ENCODE results near the gene PLEKHM3. TPM values are rescaled to one million over a fixed set of nuclear protein-coding genes. Genes with fewer than 3 reads are reported as not detected.
"Not testable (repeated sequence)": the region's sequence is repeated elsewhere in the genome, so short reads cannot be mapped to it uniquely, and the experiment has no call there.

Gene PLEKHM3
- total RNA-seq, 1 donor from 2014 or later, result 7.2 TPM

DNA sequence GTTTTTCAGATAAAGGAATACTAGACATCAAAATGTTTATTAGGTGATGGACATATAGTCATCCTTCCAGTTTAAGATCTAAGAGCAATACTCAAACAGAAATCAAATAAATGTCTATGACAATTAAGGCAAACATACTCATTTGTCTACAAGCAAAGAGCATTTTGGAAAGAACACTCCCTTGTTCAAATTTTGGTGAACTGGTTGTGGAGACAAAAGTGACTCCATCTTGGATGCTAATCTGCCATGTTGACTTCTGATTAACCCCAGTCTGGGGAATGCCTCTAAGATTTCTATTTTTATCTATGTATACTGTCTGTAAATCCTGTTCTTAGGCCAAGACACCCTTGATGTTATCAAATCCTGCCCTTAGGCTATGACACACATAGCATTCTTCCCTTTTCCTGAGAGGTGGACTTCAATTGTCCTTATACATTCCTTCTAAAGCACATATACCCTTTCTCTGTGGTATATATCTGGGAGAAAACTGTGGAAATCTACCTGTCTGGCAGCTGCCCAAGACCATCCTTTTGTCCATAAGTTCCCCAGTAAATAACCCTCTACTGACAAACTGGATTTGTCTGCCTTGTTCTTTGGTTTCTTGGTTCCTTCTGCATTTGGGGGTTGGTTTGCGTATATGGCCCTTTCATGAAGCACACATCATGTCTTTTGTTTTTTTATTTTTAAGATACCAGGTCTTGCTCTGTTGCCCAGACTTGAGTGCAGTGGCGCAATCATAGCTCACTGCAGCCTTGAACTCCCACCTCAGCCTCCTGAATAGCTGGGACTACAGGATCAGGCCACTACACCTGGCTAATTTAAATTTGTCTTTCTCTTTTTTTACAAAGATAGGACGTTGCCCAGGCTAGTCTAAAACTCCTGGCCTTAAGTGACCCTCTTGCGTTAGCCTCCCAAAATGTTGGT, 12.5 kb upstream of the PLEKHM3 start:
- no peak for DNase-seq (ENCODE audit: low read depth in 2 of 2)

DNA sequence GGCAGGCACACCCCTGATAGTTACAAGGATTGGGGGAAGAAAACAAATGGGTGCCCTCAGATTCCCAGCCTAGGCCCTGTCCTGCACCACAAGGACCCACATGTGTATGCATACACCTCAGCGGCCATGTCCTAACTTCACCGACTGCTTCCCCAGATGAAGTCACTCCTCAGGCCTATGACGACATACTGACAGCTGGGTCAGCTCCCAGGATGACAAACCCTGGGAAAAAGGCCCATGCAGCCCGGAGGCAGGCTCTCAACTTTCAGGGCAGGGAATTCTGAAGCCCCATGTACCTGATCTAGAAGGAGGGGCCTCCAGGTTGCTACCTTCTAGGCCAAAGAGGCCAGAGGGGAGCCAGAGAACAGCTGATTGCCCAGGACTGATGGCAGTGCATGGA, 11.0 kb upstream of the PLEKHM3 start:
- no peak for DNase-seq (ENCODE audit: low read depth in 2 of 2)

DNA sequence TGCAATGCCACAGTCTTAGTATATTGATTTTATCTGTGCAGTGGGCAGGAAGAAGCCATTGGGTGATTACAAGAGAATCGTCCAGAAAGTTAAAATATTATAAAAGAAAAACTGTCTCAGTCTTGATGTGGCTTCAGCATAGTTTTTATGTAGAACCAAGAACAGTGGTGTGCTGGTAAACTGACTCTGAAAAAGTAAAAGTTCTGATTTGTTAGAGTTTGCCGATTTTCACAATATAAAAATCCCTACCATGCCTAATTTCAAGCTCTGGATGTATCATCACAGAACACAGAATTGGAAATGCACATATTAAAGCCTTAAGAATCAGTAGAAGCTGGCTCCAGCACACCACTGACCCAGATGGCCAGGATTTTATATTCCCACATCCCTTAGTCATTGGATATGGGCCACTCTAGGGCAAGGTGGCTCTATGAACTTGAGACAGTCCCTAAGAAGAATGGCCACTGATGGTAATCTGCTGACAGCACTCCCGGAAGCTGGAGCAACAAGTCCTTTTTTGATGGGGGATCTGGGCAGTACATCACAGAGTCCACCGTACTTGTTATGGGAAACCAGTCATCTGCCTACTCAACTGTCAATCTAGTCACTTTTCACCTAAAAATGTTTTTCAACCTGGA, 9.3 kb upstream of the PLEKHM3 start:
- no peak for DNase-seq (ENCODE audit: low read depth in 2 of 2)

DNA sequence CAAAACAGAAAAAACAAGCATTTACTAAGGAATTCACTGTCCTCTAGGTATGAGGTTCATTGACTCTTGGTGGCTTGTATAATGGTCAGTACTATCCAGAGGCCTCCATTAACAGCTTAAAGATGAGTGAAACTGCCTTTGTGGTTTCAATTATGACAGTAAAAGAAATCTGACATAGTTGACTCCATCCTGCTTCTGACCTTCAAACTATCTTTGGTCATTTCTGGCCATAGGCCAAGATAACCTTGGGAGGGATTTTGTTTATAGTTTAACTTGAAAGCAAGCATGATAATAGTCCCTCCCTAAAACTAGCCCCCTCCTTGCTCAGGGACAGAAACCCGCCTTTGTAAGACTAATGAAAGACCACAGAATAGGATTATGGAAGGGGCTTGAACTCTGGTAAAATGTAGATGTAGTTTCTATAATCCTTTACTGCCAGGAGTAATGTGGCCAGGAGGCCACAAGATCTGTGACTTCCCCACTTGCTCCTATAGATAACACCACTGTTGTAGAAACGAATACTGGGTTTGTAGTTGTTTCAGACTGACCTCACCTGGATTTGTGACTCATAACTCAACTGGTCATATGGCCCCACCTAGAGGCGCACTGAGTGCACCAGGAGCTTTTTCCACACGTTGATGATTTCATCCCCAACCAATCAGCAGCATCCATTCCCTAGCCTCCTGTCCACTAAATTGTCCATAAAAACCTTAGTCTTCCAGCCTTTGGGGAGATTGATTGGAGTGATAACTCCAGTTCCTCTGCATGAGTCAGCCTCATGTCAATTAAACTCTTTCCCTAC, 8.6 kb upstream of the PLEKHM3 start:
- DNase-seq (ENCODE audit: low read depth in 2 of 2), result peak; percentile 71 to 75

DNA sequence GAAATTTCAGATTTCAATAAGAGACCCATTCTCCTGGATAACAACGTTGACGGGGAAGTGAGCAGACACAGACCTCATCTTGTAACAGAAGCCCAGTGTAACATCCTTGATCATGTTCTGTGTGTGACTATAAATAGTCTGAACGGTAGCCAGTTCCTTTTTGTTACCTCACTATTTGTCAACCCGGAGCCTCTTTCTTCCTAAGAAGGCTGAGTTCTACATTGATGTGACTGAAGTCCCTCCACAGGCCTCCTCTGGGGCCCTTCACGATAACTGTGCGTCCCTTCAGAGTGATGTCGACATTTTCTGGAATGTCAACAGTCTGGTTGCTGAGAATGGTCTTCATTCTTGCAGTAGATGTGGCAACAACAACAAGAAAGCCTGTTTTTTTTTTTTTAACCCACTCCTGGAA, 6.3 kb upstream of the PLEKHM3 start:
- DNase-seq (ENCODE audit: low read depth in 2 of 2), result no peak

DNA sequence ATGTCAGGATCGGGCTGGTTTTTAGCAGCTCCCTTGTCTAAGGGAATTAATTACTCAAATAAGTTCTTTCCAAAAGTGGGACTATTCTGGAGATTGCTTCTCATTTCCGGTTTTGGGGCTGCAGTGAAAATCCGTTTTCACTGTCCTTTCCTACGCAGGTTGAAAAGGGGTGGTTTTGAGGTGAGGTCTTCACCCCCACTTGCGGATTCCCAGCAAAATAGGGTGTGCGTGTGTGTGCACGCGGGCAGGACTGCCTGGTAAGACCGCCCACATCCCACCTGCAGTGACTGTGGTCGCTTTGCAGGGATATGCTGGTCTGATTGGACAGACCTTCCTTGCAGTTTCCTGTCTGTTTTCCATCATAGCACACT, 472 bp upstream of the PLEKHM3 start:
- DNase-seq (ENCODE audit: low read depth in 2 of 2), result no peak

DNA sequence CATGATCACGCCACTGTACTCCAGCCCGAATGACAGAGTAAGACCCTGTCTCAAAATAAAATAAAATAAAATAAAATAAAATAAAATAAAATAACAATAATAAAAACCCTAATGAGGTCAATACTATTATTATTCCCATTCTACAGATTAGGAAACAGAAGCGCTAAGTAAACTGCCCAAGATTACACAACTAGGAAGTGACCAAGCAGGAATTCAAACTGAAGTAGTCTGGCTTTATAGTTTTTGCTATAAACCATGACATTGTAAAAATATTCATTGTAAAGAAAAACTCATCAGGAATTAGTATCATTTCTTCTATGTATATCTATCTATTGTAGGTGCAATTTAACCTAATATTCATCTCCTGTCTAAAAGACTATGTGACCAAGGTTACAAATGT, 1.2 kb downstream of the PLEKHM3 start:
- DNase-seq (ENCODE audit: low read depth in 2 of 2), result no peak

DNA sequence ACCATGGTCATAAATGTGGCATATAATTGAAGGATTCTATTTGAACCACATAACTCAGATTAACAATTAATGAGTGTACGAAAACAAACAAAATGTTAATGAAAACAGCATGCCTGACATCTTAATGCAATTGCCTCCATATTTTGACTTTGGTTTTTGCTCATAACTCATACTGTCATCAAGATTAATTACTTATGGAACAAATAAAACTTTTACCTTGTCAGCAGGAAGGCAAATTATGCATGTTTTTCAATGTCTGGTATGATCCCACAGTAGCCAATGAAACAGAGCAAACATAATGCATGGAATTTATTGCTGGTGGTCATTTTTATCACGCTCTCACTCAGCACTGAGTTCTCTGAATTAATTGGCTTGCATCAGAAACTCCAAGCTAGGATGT, 5.1 kb downstream of the PLEKHM3 start:
- no peak for DNase-seq (ENCODE audit: low read depth in 2 of 2)

DNA sequence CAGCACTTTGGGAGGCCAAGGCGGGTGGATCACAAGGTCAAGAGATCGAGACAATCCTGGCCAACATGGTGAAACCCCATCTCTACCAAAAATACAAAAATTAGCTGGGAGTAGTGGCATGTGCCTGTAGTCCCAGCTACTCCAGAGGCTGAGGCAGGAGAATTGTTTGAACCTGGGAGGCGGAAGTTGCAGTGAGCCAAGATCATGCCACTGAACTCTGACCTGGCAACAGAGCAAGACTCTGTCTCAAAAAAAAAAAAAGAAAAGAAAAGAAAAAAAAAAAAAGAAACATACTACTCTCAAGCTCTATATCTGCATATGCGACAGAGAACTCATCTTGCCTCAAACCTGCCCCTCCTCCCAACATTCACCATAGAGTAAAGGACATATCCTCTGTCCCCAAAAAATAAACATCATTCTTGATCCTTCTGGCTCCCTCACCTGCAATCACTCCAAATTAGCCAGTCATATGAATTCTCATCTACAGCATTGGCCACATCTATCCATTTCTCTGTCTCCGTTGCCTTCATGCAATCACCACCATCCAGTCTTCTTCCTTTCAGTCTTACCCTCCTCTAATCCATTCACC, 7.1 kb downstream of the PLEKHM3 start:
- not testable (repeated sequence) for DNase-seq (ENCODE audit: low read depth in 2 of 2)

DNA sequence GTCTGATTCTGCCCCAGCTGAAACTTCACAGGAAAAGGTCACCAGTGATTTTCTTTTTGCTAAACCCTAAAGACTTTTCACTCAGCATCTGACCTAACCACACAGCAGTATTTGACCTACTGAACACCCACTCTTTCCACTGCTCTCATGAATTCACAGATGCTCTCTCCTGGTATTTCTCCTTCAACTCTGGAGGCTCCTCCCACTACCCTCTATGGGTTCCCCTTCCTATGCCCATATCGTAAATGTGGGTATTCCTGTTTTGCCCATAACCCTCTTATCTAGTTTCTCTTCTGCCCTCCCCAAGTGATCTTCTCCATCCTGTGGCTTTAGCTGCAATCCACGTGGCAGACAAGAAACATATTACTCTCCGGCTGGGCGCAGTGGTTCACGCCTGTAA, 7.6 kb downstream of the PLEKHM3 start:
- no peak for DNase-seq (ENCODE audit: low read depth in 2 of 2)

DNA sequence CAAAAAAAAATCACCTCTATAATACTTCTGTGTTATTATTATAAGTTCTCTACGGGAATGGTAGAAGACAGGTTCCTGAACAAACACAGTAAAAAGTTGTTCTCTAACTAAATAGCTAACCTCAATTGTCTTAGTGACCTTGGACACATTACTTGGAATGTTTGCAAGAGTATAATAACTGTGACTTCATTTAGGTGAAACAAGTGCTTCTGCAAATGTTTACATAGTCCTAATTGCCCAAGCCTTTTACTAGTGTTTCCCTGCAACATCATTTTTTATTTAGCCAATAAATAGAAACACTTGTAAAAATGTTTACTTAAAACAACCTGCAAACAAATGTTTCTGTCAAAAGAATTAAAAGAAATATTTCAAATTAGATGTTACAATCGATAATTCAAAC, 9.9 kb downstream of the PLEKHM3 start:
- peak in 1 of 2 donors; percentile 75 for DNase-seq (ENCODE audit: low read depth in 2 of 2)

DNA sequence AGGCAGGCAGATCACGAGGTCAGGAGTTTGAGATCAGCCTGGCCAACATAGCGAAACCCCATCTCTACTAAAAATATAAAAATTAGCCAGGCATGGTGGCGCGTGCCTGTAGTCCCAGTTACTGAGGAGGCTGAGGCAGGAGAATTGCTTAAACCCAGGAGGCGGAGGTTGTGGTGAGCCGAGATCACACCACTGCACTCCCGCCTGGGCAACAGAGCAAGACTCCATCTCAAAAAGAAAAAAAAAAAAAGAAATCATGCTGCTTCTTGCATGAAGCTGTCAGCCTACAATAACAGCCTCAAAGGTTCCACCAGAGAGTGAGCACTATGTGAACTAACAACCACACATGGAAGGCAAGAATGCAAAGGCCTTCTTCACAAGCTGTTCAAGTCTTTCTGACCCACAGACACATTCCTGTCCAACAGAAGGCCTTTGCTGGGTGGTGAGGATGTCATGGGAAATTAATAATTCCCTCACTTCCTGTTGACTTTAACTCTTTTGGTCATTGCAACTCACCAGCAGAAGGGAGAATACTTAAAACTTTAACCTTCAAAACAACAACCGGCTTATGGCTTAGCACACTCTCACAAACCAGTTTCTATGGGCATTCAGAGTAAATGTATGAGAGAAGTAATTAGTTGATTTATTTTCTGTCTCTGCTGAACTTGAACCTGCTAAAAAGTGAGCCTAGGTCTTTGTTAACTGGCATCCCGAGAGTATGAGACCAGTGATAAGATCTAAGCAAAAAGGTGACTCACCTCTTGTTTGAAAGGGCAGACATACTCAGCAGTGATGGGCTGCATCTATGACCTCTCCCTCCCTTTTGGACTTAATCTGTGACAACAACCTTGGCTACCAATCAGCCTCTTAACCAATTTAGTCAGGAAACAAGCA, 11.8 kb downstream of the PLEKHM3 start:
- DNase-seq (ENCODE audit: low read depth in 2 of 2), result peak; percentile 30 to 57

DNA sequence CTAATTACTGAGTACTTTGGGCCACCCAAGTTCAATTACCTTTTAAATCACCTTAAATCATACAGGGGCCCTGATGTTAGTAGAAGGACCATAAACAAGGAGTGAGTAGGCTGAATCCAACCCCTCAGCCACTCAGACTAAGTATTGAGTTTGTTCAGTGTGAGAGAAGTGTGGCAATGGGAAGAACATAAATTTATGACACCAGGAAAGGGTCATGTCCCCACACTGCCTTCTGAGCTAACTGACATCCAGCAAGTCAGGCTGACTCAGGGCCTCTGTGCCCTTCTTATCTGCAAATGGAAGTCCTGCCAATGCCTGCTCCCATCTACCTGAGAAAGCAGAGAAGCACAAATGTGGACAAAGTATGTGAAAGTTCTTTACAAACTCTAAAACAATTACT, 12.9 kb downstream of the PLEKHM3 start:
- no peak for DNase-seq (ENCODE audit: low read depth in 2 of 2)

DNA sequence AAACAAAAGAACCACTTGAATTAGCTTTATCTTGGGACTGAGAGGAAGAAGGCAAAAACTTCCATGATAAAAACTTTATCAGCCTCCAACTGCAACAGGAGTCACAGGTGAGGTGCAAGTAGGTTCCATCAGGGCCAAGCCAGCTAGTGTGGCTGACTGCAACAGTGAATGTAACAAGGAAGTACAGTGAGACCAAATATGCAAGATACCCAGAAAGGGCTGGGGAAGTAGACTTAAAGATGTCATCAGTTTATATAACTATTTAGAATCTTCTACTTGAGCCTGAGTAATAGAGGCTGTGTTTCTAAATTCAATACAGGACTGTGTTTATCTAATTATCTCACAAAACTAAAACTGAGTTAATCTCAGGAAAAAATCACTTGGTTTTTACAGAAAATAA, 14.8 kb downstream of the PLEKHM3 start:
- DNase-seq (ENCODE audit: low read depth in 2 of 2), result no peak

DNA sequence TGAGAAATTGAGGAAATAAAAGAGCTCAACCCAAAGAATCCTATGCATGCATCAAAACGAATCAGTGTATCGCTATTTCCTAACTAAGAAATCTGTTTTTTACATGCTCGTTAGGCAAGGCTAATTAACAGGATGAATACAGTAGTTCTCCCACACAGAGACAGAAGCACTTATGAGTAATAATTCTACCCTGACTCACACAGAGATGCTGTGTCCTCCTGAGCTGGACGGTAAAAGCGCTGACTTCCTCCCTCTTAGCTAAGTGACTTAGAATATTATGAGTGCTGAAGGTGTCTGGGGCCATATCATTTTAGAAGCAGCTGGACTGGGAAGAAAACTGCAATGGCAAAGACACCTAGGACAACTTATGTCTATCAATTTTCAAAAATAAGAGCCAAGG, 18.5 kb downstream of the PLEKHM3 start:
- no peak for DNase-seq (ENCODE audit: low read depth in 2 of 2)

DNA sequence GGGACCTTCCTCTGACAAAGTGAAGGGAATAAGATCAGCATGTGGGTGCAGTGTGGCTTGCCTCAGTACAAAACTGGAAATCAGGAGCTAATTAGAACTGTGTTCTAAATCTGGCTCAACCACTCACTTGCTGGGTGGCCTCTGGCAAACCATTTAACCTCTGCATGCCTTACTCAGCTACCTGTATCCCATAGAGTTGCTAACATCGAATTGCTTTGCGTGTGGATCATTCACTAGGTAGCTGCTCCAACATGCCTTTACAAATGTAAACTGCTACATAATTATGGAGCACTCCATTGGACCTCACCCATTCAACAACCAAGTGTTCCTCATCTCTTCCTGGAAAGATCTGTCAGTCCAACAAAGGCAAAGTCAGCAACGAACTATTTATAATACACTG, 19.0 kb downstream of the PLEKHM3 start:
- DNase-seq (ENCODE audit: low read depth in 2 of 2), result no peak

DNA sequence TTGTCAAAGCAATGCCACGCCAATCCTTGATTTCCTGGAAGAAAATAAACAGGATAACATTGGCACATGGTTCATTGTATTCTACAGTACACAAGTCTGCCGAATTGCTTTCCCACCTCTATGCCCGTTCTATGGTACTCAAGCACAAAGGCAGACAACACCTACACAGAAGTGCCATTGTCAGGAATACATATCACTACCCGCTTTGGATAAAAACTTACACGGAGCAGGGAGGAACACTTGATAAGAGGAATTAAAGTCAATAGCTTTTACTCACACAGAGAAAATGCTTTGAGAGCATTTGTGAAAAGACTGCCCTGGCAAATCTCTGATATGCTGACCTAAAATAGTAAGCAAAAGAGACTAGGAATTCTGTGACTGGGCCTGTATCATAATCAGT, 23.4 kb downstream of the PLEKHM3 start:
- no peak for DNase-seq (ENCODE audit: low read depth in 2 of 2)

DNA sequence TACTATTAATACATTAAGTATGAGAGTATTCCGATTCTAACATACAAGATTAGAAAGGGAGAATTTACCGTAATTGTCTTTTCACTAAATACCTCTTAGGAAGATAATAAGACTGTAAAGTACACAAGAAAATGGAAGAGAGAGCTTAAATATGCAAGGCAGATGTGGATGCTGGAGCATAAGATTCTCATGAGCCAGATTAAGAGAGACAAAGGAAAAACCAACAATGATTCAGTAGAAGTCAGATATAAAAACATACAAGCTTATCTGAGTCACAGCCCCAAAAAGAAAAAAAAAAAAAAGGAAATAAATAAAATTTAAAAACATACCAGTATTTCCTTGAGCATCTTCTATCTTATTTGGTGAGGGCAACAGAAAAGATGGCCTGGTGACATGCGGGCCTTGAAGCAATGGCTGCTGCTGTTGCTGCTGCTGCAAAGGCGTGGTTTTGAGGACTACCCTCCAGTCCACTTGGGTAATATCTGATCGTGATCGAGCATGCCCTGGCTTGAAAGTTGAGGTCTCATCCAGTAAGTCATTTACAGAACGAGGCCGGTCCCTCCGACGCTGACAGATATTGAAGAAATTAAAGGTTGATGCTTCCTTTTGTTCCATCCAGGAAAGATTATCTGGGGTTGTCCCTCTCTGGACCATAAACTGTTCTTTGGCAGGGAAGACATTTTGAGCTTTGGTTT, 24.5 kb downstream of the PLEKHM3 start:
- DNase-seq (ENCODE audit: low read depth in 2 of 2), result no peak

DNA sequence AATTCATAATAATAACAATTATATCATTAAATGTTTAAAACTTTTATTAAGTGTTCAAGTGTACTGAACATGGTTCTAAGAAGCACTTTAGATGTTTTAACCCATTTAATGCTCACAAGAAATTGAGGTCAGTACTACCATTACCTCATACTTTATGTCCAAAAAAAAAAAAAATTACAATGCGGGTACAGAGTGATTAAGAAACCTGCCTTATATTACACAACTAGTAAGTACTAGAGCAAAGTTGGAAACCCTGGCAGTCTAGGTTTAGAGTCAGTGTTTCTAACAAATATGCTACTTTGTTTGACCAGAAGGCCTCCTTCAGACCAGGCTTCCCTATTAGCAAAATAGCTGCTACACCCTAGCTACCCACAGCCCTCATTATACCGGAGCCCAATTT, 28.5 kb downstream of the PLEKHM3 start:
- DNase-seq (ENCODE audit: low read depth in 2 of 2), result no peak

DNA sequence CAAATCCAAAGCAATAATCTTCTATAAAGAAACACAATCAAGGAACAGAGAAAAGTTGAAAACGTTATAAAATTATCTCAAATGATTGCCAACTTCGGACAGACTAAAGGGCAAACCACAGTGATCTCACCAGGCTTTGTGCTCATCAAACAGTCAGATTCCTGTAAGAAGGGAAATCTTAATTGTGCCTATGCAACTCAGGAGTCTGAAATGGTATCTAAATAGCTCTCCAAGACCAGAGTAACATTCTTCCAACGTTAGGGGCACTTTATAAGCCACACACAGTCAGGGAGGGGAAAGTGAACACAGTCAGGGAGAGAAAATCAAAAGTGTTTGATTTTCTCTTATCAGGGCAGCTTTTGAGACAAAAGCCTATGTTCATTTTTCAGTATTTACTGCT, 29.4 kb downstream of the PLEKHM3 start:
- no peak for DNase-seq (ENCODE audit: low read depth in 2 of 2)
